NCI-H2107 treated with DMSO at 0.1 percent for 48 hours (cell line): Measurements from ENCODE around the gene IL1B.
"Not testable (repeated sequence)": the region's sequence is repeated elsewhere in the genome, so short reads cannot be mapped to it uniquely, and the experiment has no call there.

Experiments used
- DNase-seq: peaks from one replicate; lab custom pipeline; 2025; ENCODE audit not compliant: unreplicated experiment; lab: John Stamatoyannopoulos, UW

Gene IL1B

DNA sequence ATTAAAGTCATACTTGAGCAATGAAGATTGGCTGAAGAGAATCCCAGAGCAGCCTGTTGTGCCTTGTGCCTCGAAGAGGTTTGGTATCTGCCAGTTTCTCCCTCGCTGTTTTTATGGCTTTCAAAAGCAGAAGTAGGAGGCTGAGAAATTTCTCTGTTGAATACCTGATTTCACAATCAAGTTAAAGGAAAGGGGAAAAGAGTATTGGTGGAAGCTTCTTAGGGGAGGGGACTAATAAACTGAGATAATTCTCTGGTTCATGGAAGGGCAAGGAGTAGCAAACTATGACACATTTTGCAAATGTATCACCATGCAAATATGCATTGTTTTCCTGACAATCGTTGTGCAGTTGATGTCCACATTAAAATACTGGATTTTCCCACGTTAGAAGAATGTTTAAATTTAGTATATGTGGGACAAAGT is at the start of gene IL1B:
Gene IL1B (minus strand): TSS at position 85 of the 423 bp plus-strand sequence. CDS start 550 bp downstream, outside the sequence.
- DNase-seq, result no peak

DNA sequence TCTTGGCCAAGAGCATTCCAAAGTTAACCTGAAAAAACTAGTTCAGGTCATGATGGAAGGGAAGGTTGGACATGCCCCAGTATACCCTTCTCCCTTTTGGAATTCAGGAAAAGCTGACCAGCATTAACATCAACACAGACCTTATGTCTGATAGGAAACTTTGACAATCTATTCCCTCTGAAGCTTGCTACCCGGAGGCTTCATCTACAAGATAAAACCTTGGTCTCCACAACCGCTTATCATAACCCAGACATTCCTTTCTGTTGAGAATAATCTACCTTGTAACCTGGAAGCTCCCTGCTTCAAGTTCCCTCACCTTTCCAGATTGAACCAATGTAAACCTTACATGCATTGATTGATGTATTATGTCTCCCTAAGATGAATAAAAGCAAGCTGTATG is 49.7 kb upstream of the IL1B start:
- DNase-seq, result no peak

DNA sequence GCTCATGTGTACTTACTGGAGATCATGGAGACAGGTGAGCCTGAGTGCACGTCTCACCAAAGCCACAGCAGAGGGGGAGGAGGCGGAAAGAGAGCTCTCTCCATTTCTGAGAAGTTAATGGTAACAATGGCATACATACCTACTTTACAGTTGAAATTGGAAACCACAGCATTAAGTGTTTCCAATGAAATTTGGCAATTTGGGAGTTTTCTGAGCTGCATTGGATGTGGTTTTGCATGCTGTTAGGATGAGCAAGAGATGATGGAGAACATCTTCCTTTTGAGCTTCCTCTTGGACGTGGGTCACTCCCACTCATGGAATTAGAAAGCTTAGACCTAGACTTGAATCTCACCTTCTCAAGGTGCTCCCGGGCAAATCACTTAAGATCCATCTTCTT is 48.9 kb upstream of the IL1B start:
- no peak for DNase-seq

DNA sequence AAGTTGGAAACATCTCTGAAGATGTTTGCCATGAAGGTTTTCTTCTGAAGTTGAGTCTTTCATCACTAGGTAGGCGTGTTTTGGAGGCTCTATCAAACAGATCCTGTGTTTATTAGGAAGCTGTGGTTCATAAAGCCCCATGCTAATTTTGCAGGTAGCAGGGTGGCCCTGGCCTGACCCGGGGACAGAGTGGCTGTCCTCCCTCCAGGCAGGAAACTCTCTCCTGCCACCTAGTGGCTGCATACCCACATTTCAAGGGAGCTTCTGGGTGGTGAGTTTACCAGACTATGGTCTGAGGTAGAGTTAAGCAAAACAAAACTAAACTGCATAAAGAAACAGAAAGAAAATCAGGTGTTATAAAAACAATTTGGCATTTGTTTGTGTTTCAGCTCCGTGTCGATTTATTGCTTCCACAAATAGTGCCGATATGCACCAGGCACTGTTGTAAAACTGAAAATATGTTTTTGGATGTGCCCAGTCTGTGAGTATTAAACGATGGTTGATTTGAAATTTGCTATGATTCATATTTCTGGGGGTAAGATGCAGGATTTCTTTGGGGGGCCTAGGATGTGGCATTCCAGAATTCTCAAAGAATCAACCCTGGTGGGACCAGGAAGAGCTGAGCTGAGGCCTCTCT is 48.4 kb upstream of the IL1B start:
- no peak for DNase-seq

DNA sequence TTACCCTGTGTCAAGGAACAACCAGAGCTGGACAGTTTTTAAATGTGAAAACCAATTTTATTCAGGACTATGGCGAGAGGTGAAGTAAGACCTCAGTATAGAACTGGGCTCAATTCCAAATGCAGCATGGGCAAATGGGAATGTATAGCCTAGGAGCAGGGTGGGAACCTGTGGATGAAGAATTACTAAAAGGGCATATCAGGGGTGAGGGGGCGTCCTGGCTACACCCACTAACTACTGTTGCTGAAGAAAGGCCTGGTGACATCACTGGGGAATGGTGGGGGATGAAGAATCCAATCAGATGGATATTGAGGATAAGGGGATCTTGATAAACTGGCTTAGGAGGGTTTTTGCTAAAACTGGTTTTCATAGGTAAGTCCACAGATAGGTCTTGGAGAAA is 47.1 kb upstream of the IL1B start:
- no peak for DNase-seq

DNA sequence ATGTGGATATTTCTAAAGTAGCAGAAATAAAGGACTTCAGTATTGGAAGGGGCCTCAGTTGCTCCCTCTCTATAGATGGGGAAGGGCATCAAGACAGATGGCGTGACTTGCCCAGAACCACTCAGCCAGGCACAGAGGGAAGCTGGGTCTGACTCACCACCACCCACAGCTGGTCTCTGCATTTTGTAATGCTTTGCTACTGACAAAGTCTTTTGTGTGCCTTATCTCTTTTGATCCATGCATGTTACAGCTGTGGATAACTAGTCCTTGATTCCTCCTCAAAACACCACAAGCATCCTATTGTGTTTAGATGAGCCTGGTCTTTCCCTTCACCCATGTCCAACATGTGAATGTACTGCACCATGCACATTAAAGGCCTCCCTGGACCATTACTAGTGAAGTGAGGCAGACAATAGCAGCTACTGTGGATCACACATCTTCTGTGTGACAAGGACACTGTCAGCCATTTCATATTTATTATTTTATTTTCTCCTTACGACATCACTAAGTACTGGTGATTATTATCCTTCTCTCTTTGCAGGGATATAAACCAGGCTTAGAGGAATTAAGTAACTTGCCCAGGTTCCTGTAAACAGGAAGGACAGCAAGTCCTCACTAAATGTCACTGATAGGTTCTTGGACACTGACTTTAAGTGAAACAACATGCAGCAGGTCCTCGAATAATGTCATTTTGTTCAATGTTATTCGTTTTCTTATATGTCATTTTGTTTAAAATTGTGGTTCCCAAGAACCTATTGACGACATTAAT is 44.8 kb upstream of the IL1B start:
- DNase-seq, result no peak

DNA sequence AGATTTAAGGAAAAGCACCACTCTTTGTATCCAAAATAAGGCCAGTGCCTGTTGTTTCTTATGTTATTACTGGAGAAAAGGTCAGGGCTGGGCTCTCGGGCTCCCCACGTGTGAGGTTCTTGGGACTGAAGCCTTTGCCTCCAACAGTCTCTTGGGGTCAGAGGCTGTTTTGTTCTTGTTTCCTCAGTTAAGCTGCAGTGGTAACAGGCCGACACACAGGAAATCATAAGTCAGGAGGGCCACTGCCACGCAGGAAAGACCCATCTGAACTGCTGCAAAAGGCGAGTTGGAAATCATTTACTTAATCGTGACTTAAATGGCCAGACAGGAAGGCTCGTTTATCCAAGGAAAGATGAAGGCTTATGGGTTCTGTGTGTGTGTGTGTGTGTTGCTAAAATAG is 44.1 kb upstream of the IL1B start:
- DNase-seq, result no peak

DNA sequence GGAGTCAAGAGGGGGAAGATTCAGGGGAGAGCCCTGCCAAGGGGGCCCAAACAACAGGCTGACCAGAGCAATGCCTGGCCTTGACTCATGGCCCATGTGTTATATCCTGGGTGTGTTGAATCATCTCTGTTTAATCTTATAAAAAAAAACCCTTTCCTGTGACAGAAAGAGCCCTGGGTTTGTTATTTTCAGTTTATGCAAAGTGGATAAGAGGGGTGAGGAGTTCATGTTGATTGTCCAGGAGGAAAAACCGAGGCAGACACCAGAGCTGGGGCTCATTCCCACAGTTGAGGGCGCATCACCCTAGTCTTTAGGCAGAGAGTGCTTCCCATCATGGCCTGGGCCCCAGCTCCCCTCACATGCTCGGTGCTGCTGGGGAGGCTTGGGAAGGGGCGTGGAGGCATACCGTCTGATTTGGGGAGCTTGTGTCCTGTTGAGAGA is 43.5 kb upstream of the IL1B start:
- no peak for DNase-seq

DNA sequence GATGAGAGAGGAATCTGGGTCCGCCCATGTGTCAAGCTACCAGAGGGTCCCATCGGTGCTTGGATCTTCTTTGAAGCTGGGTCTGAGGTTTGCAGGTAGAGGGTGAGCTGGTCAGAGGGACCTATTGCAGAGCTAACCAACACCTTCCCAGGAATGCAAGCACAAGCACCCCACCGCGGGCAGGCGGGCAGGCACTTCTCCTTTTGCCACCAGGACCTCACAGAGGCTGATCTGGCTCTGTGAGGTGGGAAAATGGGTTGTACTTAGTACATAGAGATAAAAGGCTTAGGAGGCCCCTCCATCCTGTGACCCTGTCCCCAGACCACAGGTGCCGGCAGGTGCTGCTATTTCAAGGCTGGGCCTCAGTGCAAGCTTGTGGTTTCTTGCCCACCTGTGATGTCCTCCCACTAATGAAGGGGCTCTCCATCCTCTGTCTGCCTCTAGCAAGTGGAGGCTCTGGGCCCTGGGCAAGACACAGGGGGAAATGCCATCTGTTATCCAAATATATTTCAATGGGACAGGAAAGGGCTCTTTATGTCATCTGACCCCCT is 43.0 kb upstream of the IL1B start:
- DNase-seq, result no peak

DNA sequence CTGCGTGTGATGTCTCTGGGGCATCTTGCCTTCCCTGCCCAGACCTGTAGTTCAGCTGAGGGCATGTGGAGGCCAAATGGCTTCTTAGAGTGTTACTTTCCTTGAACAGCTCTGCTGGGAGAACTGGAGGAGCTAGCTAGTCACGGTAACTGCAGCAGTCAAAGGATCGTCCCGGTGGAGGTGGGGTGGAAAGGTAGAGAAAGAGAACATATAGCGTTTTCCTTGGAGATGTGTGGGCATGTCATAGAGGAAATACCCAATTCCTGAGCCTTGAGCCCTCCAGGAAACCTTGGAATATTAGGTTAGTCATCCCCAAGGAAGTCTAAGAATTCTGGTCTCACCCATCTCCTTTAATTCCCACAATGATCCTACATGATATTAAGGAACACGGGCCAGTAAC is 40.8 kb upstream of the IL1B start:
- DNase-seq, result no peak

DNA sequence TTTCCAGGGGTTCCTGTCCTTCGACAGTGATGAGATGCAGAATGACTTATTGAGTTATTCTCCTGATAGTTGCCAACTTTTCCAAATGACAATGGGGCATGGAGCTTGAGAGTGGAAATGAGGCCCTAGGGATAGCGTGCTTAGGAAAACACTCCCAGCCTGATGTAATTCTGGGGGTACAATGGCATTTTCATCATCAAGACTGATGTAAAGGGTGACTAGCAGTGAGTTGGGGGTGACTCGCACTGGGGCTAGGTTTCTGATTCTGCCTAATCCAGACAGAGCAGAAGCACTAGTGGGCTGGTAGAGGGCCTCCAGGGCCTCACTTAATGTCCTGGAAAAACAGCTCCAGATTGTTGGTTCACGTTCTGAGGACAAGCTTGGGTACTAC is 40.4 kb upstream of the IL1B start:
- no peak for DNase-seq

DNA sequence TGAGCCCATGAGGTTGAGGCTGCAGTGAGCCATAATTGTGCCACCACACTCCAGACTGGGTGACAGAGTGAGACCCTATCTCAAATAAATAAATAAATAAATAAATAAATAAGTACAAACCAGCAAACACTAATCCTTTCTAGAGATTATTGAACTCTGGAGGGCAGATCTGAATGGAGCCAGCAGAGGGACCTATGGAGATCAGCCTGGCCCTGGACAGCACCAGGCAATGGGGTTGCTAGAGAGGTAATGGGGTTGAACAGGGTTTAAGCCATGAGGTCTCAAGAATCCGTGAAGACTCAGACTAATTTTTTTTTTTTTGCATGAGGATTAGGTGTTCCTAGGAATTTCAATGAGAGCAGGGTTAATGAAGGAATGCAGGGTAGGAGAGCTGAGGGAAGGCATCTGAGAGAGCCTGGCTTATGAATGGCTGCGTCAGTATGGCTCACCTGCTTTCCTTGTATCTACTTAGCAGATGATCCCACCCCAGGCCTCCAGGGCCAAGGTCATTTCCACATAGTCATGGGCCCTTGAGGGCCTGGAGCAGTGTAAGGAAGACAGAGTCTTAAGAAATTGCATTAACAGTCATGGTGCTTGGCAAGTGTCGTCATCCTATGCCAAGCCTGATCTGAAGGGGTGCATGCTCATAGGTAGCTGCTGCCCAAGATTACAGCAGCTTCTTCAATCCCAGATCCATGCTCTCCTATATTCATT is 39.8 kb upstream of the IL1B start:
- DNase-seq, result no peak

DNA sequence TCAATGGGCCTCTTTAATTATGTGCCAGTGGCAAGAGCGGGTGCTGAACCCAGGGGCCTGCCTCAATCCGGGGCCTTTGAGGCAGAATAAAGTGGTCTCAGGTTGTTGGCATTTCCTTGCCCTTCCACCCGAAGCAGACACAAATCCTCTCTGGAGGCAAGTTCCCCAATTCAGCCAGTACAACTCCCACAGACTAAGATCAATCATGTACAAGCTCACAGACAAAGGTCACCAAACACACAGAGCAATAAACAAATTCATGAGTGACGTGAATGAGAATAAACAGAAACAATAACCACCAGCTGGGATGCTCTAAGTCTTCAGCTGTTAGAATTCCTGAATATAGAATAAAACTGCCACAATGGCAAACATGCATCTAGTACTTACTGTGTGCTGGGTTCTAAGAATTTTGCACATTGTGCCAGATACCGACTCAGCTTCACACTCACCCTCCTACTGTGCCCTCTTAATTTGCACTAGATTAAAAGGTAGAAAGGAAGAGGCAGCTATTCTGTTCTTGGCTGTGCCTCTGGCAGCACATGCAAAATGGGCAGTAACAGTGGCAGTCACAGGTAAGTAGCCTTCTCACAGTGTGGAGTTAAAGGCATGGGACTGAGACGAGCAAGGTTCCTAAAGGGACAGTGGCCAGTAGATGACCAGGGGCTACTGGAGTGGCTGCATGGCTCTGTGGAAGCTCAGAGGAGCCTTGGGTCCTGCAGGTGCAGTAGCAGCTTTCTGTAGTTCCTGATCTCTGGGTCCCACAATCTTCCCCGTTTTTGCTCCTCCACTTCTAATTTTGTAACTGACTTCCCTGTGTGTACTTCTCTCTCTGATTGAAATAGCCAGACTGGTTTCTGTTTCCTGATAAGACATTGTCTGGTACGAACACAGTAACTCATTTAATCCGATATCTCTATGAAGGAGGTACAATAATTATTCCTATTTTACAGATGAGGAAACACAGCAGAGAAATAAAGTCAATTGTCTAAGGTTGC is 34.6 kb upstream of the IL1B start:
- DNase-seq, result no peak

DNA sequence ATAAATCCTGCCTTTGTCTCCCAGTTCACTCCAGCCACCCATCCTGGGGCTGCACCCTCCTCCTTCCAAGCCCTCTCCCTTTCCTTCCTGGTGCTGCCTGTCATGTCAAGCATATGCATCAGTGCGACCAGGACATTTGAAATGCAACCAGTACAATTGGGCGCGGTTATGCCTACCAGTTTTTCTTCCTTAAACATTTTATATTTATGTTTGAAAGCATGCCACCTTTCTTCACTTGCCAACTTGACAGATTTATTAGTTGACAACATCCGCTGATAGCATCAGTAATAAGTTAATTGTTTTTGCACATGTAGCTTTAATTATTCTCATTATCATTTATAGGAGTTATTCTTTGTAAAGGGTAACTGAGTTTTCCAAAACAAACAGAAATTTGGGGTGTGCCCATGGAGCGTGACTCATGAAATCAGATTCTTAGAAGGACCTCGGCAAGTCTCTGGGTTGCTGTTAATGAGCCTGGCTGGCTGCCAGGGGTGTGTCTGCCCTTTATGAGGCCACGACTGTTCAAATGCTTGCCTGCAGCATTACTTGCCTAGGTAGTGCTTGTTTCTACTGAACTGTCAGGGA is 32.8 kb upstream of the IL1B start:
- no peak for DNase-seq

DNA sequence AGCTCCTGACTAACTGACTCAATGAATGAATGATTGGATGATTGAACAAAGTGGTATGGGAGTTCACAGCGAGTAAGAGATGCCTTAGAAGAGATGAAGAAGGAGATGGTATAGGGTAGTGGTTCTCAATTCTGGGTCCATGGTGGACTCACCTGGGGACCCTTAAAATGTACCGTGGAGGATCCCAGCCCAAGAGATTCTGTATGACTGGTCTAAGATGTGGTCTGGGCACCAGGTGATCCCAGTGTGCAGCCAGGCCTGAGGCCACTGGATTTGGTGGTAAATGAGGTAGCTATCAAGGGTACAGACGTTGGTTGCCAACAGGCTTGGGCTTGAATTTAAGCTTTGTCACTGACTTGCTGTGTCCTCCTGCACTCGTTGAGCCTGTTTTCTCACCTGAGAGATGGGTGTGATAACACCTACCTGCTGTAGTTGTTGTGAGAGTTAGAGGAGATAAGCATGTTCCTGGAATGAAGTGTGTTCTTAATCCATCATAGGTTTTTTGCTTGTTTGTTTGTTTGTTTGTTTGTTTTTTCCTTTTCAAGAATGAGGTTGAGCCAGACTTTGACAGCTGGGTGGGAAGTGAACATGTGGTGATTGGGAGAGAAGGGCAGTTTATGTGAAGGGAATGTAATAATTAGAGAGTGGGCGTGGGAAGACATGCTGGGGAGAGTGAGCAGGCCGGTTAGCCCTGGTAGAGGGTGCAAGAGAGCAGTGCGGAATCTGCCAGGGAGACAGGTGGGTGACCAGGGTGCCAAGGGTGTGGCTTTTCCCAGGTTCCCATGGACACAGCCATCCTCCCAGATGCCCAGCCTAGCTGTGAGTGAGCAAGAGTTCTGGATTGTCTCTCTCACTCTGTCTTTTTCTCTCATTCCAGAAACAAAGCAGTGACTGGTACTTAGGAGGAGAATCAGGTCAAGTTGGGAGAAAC is 31.4 kb upstream of the IL1B start:
- DNase-seq, result no peak

DNA sequence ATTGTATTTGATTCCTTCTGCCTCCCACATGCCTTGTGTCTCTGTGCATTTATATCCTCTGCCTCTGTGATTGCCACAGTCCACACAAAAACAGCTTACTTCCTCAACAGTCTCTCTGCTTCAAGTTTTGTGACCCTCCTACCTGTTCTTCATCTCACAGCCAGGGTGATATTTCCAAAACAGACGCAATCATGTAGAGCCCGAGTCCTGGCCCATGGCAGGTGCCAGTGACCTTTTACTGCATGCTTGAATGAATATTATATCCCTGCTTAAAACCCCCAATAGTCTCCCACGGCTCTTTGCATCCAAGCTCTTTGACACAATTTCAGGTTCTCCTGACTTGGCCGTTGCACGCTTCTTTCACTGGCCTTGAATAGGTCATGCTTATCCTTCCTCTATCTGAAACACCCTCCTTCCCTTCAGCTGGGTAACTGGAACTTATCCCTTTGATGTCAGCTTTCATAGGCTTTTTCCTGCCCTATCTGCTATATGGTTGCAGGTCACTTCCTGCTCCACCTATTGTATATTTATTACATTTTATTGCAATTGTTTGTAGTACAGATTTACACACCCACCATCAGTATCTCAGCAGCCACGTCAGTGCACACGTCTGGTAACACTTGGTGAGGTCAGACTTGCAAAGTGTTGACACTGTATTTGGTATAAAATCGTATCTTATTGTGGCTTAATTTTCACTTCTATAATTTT is 29.7 kb upstream of the IL1B start:
- DNase-seq, result no peak

DNA sequence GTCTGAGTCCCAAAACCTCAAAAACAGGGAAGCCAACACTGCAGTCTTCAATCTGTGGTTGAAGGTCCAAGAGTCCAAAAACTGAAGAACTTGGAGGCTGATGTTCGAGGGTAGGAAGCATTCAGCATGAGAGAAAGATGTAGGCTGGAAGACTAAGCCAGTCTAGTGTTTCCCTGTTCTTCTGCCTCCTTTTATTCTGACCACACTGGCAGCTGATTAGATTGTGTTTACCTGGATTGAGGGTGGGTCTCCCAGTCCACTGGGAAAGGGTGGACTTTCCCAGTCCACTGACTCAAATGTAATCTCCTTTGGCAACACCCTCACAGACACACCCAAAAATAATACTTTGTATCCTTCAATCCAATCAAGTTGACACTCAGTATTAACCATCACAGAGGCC is 27.5 kb upstream of the IL1B start:
- no peak for DNase-seq

DNA sequence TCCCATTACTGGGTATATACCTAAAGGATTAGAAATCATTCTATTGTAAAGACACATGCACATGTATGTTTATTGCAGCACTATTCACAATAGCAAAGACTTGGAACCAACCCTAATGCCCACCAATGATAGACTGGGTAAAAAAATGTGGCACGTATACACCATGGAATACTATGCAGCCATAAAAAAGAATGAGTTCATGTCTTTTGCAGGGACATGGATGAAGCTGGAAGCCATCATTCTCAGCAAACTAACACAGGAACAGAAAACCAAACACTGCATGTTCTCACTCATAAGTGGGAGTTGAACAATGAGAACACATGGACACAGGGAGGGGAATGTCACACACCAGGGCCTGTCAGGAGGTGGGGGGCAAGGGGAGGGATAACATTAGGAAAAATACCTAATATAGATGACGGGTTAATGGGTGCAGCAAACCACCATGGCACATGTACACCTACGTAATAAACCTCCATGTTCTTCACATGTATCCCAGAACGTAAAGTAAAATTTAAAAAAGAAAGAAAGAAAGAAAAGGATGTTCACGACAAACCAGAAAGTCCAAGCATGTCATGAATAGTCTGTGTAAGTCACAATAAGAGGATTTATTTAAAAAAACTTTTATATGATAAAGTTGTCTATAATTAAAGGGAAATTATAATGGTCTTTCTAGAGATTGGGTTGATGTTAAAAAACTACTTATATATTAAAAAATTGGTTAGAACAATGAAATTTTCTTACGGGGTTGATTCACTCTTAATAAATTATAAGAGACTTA is 23.0 kb upstream of the IL1B start:
- not testable (repeated sequence) for DNase-seq
